Loucy (cell line): ENCODE data around the gene KRT6C.

ENCODE experiments used
- CTCF ChIP-seq: fragments of 200-600 bp; sonication (generic); conservative IDR thresholded peaks from 2 replicates; pipeline ENCODE4 v1.5.1; 2014; ENCODE audit warnings: mild to moderate bottlenecking, antibody characterized with exemption, low read length
- EZH2phosphoT487 ChIP-seq: fragments of 200-600 bp; IDR thresholded peaks from 2 replicates; pipeline ENCODE4 v1.6.1; 2018; ENCODE audit warnings: antibody characterized with exemption, mild to moderate bottlenecking, moderate library complexity, borderline replicate concordance

DNA sequence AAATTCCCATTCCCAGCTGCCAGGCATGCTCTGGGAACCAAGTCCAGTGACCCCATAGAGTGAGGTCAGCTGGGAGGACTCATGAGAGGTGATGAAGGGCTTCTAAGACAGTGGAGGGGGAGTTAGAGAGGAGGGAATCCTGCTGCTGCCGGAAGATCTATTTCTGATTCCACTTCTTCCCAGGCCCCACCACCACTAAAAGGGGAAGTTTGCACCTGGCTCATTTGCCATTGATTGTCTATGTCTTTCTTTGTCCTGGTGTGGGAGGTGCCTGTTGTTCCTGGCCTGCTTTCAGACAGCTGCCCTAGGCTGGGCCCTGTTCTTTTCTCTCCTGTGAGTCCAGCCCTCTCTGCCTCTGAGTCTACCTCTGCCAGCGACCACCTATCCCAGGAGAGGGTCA lies 22.4 kb upstream of the KRT6C start:
- TF ChIP-seq CTCF (no peak), EZH2phosphoT487 (no peak)
